Limb (tissue), 2 donors: ENCODE measurements around the gene ETV3L.

Source experiments
- DNase-seq, 2 donors: peaks; one replicate each; pipeline ENCODE4 v3.0.0-alpha.2; 2016; ENCODE audit errors: extremely low spot score in 2 of 2

The ETV3L gene

GRCh38 chr1:157132111-157132510 lies 32.5 kb upstream of the ETV3L start:
- no peak for DNase-seq

GRCh38 chr1:157131281-157131680 lies 31.7 kb upstream of the ETV3L start:
- no peak for DNase-seq

GRCh38 chr1:157124855-157125254 lies 25.2 kb upstream of the ETV3L start:
- no peak for DNase-seq

GRCh38 chr1:157119448-157119847 lies 19.8 kb upstream of the ETV3L start:
- DNase-seq: no peak

- no peak for DNase-seq
Observed at GRCh38 chr1:157119008-157119407, 19.4 kb upstream of the ETV3L start.

- DNase-seq: peak in 1 of 2 donors; percentile 35
Observed at GRCh38 chr1:157117527-157118057, 18.0 kb upstream of the ETV3L start.

GRCh38 chr1:157116737-157117103 lies 17.1 kb upstream of the ETV3L start:
- no peak for DNase-seq

GRCh38 chr1:157115851-157116736 lies 16.5 kb upstream of the ETV3L start:
- peak in 1 of 2 donors; percentile 17 for DNase-seq

GRCh38 chr1:157115429-157115838 lies 15.8 kb upstream of the ETV3L start:
- peak in 1 of 2 donors; percentile 28 for DNase-seq

GRCh38 chr1:157114183-157115121 lies 14.8 kb upstream of the ETV3L start:
- peak in 1 of 2 donors; percentile 23 for DNase-seq

- peak in 1 of 2 donors; percentile 19 for DNase-seq
Observed at GRCh38 chr1:157113631-157114030, 14.0 kb upstream of the ETV3L start.

GRCh38 chr1:157113106-157113505 lies 13.5 kb upstream of the ETV3L start:
- peak in 1 of 2 donors; percentile 19 for DNase-seq

- no peak for DNase-seq
Observed at GRCh38 chr1:157112186-157112867, 12.7 kb upstream of the ETV3L start.

- DNase-seq: peak in 1 of 2 donors; percentile 22
Observed at GRCh38 chr1:157111396-157112165, 12.0 kb upstream of the ETV3L start.

GRCh38 chr1:157110686-157111085 lies 11.1 kb upstream of the ETV3L start:
- DNase-seq: no peak

- DNase-seq: no peak
Observed at GRCh38 chr1:157110003-157110402, 10.4 kb upstream of the ETV3L start.

- no peak for DNase-seq
Observed at GRCh38 chr1:157108448-157108847, 8.8 kb upstream of the ETV3L start.

- DNase-seq: no peak
Observed at GRCh38 chr1:157107702-157108101, 8.1 kb upstream of the ETV3L start.

- no peak for DNase-seq
Observed at GRCh38 chr1:157106813-157107189, 7.2 kb upstream of the ETV3L start.

- DNase-seq: no peak
Observed at GRCh38 chr1:157105988-157106812, 6.6 kb upstream of the ETV3L start.
